ENCODE data around the gene ZCCHC14.

The ZCCHC14 gene

DNA sequence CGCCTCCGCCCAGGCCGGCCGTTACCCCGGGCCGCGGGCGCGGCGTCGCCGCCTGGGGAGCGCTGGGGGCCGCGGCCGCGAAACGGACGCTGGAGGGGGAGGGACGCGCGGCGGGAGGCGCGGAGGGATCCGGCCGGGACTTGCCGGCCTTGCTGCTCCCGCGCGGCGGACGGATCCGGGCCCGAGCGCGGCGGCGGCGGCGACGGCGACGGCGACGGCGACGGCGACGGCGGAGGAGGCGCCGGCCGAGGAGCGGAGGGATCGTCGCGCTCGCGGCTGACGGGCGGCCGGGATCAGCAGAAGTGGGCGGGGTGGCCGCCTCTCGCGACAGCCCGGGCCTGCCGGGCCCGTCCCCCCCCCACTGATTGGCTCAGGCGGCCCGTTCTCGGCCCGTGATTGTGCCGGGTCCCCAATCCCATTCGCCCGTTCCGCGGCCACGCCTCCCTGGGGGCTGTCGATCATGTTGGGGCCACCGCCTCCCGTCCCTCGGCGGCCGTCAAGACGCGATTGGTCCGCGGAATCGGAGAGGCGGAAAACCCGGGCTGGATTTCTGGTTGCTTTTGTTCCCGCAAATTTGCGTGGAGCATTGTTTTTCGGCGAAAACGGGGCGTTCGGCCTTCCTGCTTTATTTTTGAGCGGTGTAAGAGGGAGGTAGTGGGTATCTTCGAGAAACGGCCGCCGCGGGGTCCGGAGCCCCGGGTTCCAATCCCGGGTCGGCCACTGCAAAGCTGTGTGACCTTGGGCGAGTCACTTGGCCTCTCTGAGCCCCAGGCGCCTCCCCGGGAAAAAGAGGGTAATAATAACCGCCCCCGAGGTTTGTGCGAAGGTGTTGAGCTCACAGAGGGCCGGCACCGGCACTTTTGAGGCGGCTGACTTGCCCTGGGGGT is at the start of gene ZCCHC14:
TSS of gene ZCCHC14 (minus strand) at position 304 of the 887 bp plus-strand sequence. CDS start 786 bp downstream, outside the sequence.
- DNase-seq (ENCODE audit: low spot score), result peak; percentile 89

DNA sequence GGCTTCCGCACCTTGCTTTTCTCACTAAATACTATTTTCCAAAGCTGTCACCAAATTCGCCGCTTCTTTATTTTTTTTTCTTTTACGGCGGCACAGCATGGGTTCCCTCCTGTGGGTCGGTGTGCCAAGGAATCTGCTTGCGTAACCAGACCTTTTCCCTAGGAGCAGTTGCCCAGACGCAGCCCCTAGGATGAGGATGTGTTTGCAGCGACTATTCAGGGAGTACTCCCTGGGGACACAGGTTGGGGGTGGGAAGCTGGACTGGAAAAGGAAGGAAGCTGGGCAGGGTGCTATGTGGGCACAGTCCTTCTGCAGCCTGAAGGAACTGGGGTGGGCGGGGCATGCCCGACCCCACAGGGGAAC is 49.0 kb upstream of the ZCCHC14 start:
- DNase-seq (ENCODE audit: low spot score), result no peak

DNA sequence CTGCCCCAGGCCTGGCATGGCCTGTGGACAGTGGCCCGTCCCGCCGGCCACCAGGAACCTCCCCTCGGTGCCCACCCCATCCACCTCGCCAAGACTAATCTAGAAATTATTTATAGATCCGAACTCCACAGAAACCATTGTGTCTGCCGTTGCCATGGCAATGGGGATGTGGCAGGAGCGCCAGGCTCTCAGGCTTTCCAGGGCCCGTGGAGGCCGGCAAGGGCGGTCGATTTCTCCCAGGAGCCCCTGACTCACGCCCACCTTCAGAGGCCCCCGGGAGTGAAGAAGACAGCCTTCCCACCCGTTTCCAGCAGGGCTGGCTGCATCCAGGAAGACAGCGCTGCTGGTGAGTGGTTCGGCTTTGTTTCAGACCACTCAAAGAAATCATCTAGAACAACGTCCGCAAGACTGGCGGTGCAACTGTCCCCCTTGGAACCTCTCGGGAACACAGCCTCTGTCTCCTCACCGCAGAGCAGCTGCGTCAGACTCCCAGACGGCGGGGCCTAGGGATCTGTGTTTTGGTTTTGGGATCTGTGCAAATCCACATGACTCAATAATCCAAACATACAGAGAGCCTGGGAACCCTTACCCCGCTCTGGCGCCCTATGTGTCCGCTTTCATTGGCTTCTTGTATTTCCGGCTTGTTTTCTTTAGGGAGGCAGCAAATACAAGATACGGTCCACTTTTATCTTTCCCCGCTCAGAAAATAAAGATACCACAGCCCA is 48.5 kb upstream of the ZCCHC14 start:
- no peak for DNase-seq (ENCODE audit: low spot score)

DNA sequence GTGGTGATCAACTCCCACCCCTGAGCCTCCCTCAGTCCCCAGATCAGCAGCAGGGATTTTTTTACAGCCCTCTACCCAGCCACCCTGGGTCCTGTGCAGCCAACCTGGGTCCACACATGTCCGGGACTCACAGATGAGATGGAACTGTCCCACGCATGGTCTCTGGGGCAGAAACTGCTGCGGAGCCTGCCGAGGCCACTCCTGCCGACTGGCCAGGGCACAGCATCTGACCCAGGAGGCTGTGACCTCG is 48.0 kb upstream of the ZCCHC14 start:
- DNase-seq (ENCODE audit: low spot score), result no peak

- DNase-seq (ENCODE audit: low spot score), result no peak
Measured at GRCh38 chr16:87540072-87540896, 47.5 kb upstream of the ZCCHC14 start.

GRCh38 chr16:87539113-87539512 is 46.3 kb upstream of the ZCCHC14 start:
- DNase-seq (ENCODE audit: low spot score), result no peak

DNA sequence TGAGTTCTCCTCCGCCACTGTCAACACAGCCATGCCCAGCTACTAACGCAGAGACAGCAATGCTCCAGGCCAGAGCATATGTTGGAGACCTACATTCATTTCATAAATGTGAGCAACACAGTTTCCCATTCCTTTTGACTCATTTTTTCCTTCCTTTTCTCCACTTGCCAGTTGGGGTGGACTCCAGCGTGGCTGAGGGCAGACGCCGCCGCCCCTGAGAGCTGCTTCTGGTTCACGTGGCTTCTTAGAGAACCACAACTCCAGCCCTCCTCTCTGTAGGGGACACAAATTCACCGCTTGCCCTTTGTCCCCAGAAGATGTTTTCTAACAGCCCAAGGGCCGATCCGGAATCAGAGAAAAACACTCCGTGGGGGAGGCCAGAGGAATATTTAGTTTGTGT is 45.8 kb upstream of the ZCCHC14 start:
- no peak for DNase-seq (ENCODE audit: low spot score)

- no peak for DNase-seq (ENCODE audit: low spot score)
Measured at GRCh38 chr16:87538160-87538559, 45.3 kb upstream of the ZCCHC14 start.

DNA sequence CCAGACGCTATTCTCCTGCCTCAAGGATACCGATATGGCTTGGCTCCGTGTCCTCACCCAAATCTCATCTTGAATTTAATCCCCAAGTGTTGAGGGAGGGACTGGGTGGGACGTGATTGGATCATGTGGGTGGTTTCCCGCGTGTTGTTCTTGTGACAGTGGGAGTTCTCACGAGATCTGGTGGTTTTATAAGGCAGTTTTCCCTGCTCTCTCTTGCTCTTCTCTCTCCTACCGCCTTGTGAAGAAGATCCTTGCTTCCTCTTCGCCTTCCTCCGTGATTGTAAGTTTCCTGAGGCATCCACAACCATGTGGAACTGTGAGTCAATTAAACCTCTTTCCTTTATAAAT is 43.9 kb upstream of the ZCCHC14 start:
- no peak for DNase-seq (ENCODE audit: low spot score)

- no peak for DNase-seq (ENCODE audit: low spot score)
Measured at GRCh38 chr16:87535855-87536794, 43.3 kb upstream of the ZCCHC14 start.

DNA sequence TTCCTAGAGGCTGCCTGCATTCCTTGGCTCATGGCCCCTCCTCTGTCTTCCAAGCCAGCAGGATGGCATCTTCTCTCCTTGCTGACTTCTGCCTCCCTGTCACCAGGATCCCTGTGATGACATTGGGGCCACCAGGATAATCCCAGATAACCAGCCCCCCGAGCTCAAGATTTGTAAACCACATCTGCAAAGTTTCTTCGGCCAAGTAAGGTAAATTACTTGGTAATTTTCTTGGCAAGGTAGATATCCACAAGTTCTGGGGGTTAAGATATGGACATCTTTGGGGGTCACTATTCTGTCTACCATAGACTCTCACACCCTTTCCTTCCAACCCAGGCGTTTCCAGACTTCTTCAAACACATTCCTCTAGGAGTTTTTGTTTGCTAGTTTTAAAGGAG is 42.6 kb upstream of the ZCCHC14 start:
- DNase-seq (ENCODE audit: low spot score), result no peak

DNA sequence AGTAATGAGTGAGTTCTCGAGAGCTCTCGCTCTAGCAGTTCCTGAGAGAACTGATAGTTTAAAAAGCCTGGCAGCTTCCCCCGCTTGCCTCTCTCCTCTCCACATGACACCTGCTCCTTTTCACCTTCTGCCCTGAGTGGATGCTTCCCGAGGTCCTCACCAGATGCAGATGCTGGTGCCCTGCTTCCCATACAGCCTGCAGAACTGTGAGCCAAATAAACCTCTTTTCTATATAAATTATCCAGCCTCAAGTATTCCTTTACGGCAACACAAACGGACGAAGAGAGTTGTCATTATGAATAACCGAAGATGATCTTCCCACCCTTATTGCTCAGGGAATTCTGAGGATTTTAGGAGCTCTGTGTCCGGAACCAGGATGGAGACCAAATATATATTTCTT is 41.9 kb upstream of the ZCCHC14 start:
- DNase-seq (ENCODE audit: low spot score), result no peak

DNA sequence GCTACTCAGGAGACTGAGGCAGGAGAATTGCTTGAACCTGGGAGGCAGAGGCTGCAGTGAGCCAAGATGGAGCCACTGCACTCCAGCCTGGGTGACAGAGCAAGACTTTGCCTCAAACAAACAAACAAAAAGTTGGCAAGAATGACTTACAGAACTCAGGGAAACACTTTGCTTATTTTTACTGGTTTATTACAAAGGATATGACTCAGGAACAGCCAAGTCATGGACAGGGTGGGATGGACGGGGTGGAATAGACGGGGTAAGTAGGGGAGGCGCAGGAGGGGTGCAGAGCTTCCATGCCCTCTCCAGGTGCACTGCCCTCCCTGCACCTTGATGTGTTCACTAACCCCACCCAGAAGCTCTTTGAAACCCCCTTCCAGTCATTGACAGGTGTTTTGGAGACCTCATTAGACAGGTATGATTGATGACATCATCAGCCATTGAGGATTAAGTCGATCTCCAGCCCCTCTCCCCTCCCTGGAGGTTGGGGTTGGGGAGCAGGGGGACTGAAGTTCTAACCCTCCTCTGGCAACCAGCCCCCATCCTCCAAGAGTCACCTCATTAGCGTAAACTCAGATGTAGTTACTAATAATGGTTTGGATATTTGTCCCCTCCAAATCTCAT is 41.3 kb upstream of the ZCCHC14 start:
- DNase-seq (ENCODE audit: low spot score), result no peak

GRCh38 chr16:87533061-87533460 is 40.2 kb upstream of the ZCCHC14 start:
- DNase-seq (ENCODE audit: low spot score), result no peak

GRCh38 chr16:87531418-87531817 is 38.6 kb upstream of the ZCCHC14 start:
- no peak for DNase-seq (ENCODE audit: low spot score)

GRCh38 chr16:87528690-87529579 is 36.1 kb upstream of the ZCCHC14 start:
- DNase-seq (ENCODE audit: low spot score), result no peak

GRCh38 chr16:87527055-87527724 is 34.4 kb upstream of the ZCCHC14 start:
- no peak for DNase-seq (ENCODE audit: low spot score)

DNA sequence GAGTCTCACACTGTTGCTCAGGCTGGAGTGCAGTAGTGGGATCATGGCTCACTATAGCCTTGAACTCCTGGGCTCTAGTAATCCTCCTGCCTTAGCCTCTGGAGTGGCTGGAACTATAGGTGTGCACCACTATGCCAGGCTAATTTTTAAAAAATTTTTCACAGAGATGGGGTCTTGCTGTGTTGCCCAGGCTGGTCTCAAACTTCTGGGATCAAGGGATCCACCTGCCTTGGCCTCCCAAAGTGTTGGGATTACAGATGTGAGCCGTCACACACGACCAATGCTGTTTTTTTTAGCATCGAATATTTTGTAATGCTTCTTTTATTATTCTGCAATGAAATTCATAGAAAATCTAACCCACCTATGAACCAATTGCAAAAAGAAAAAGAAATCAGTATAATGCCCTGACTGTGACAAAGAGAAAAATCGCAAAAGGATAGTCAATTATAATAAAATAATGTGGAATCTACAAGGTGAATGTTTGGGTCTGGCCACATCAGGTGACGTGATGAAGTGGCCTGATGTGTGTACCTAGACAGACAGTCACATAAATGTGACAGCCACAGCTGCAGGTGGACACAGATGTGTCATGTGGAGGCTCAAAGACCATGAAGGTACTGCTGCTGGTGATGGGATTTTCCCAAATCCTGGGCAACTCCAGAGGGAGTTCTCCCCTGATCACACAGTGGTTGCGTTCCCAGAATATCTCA is 33.6 kb upstream of the ZCCHC14 start:
- DNase-seq (ENCODE audit: low spot score), result no peak

DNA sequence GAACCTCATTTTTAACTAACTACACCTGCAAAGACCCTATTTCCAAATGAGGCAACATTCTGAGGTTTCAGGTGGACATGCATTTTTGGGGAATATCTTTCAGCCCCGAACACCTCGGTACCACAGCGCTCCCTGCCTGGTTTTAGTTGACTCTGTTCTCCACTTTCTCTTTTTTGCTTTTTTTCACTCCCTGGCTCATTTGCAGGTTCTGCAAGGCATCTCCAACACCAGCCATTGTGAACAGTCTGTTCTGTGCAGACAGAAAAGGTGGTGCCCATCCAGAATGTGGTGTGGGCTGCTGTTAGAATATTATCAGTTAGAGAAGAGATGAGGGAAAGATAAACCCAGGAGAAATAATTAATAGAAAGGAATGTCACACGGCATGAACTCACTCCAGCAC is 32.5 kb upstream of the ZCCHC14 start:
- DNase-seq (ENCODE audit: low spot score), result no peak

All from hematopoietic multipotent progenitor cell treated with erythropoietin and hydrocortisone succinate and interleukin-3 and kit ligand, for 17 days (in vitro differentiated cells).